Measurements from ENCODE around the gene CCDC110.

The CCDC110 gene

GRCh38 chr4:185472103-185472542 lies 590 bp upstream of the CCDC110 start:
- no peak for DNase-seq (ENCODE audit: low spot score)

- DNase-seq (ENCODE audit: low spot score) = peak; percentile 15
Observed at GRCh38 chr4:185470501-185471195, 885 bp downstream of the CCDC110 start.

GRCh38 chr4:185469580-185470154 lies 1.9 kb downstream of the CCDC110 start:
- DNase-seq (ENCODE audit: low spot score) = no peak

GRCh38 chr4:185468999-185469398 lies 2.5 kb downstream of the CCDC110 start:
- no peak for DNase-seq (ENCODE audit: low spot score)

GRCh38 chr4:185467991-185468390 lies 3.5 kb downstream of the CCDC110 start:
- no peak for DNase-seq (ENCODE audit: low spot score)

- peak; percentile 19 for DNase-seq (ENCODE audit: low spot score)
Observed at GRCh38 chr4:185467101-185467500, 4.4 kb downstream of the CCDC110 start.

- no peak for DNase-seq (ENCODE audit: low spot score)
Observed at GRCh38 chr4:185465707-185466106, 5.8 kb downstream of the CCDC110 start.

GRCh38 chr4:185464887-185465286 lies 6.6 kb downstream of the CCDC110 start:
- DNase-seq (ENCODE audit: low spot score) = no peak

GRCh38 chr4:185464183-185464582 lies 7.3 kb downstream of the CCDC110 start:
- DNase-seq (ENCODE audit: low spot score) = no peak

GRCh38 chr4:185463541-185463940 lies 8.0 kb downstream of the CCDC110 start:
- DNase-seq (ENCODE audit: low spot score) = no peak

- no peak for DNase-seq (ENCODE audit: low spot score)
Observed at GRCh38 chr4:185461565-185461964, 10.0 kb downstream of the CCDC110 start.

- no peak for DNase-seq (ENCODE audit: low spot score)
Observed at GRCh38 chr4:185457136-185457535, 14.4 kb downstream of the CCDC110 start.

GRCh38 chr4:185456131-185456530 lies 15.4 kb downstream of the CCDC110 start:
- no peak for DNase-seq (ENCODE audit: low spot score)

- DNase-seq (ENCODE audit: low spot score) = no peak
Observed at GRCh38 chr4:185445209-185445608, 26.3 kb downstream of the CCDC110 start.

- no peak for DNase-seq (ENCODE audit: low spot score)
Observed at GRCh38 chr4:185441479-185441878, 30.1 kb downstream of the CCDC110 start.

- DNase-seq (ENCODE audit: low spot score) = no peak
Observed at GRCh38 chr4:185437809-185438208, 33.7 kb downstream of the CCDC110 start.

- no peak for DNase-seq (ENCODE audit: low spot score)
Observed at GRCh38 chr4:185435466-185435865, 36.1 kb downstream of the CCDC110 start.

- DNase-seq (ENCODE audit: low spot score) = no peak
Observed at GRCh38 chr4:185429660-185430059, 41.9 kb downstream of the CCDC110 start.

GRCh38 chr4:185426960-185427688 lies 44.4 kb downstream of the CCDC110 start:
- no peak for DNase-seq (ENCODE audit: low spot score)

- DNase-seq (ENCODE audit: low spot score) = peak; percentile 91
Observed at GRCh38 chr4:185425647-185426352, 45.7 kb downstream of the CCDC110 start, which contains the start of gene UFSP2. Gene UFSP2, minus strand, starts transcription at chr4:185425964. Its CDS starts 96 bp downstream, at chr4:185425868.

- DNase-seq (ENCODE audit: low spot score) = peak; percentile 55
Observed at GRCh38 chr4:185424905-185425646, 46.5 kb downstream of the CCDC110 start.

Measured in hepatic stellate cell (primary cell).